NB4 (cell line): ENCODE results near the gene HADHB.

Experiments used
- CTCF ChIP-seq: IDR thresholded peaks from one replicate; pipeline ENCODE4 v1.5.1; 2012; ENCODE audit warnings: low read depth, low read length
- MYC ChIP-seq: IDR thresholded peaks from 2 replicates; pipeline ENCODE4 v1.6.1; 2011; ENCODE audit warnings: low read depth, low read length
- POLR2A ChIP-seq: IDR thresholded peaks from 2 replicates; pipeline ENCODE4 v1.6.1; 2011; ENCODE audit warnings: mild to moderate bottlenecking; ENCODE audit not compliant: insufficient read length; ENCODE audit errors: extremely low read depth
- TF ChIP-seq, protein P1 (sequence below): IDR thresholded peaks from 2 replicates; pipeline ENCODE4 v1.6.1; 2011; ENCODE audit warnings: low read depth, low read length

- TF ChIP-seq POLR2A (no peak), CTCF (no peak), MYC (no peak)
- TF ChIP-seq, protein P1, sequence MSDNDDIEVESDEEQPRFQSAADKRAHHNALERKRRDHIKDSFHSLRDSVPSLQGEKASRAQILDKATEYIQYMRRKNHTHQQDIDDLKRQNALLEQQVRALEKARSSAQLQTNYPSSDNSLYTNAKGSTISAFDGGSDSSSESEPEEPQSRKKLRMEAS: no peak
Measured at GRCh38 chr2:26217720-26218119, 27.0 kb upstream of the HADHB start.
